A549 (cell line): ENCODE results near the gene ARHGAP18. TPM values are rescaled to one million over a fixed set of nuclear protein-coding genes. Genes with fewer than 3 reads are reported as not detected.
A peak's percentile ranks its signal among the peaks of the same experiment; 100 is the strongest.

Experiments used
- ATAC-seq, 2 experiments: fragments of 200-7000 bp in 1 of 2; fragments of >200 bp in 1 of 2; cut with Nextera tagmentation in 1 of 2; cut with Tn5 transposase in 1 of 2; 3 replicates each; pipeline versions ENCODE4 v1.8.0 to v1.9.1; 2018 to 2020; ENCODE audit warnings: mild to moderate bottlenecking in 1 of 2, moderate library complexity in 1 of 2
- CTCF ChIA-PET: fragments of 300-600 bp; sonication (Branson Sonifier 250); formaldehyde crosslinking; extraction: SDS; loops from one replicate; lab custom pipeline; 2021; ENCODE audit warnings: antibody characterized with exemption, inconsistent platforms; lab: Yijun Ruan, JAX
- POLR2A ChIA-PET: fragments of 350-600 bp; formaldehyde crosslinking; extraction: SDS; loops from one replicate; lab custom pipeline; 2021; ENCODE audit warnings: antibody characterized with exemption, inconsistent platforms; lab: Yijun Ruan, JAX
- DNase-seq, 2 experiments: peaks; one replicate each; pipeline versions ENCODE4 v3.0.0 to v3.0.0-alpha.2; 2011 to 2016; ENCODE audit warnings: low read depth in 1 of 2, low spot score in 1 of 2
- FAIRE-seq: peaks from 2 replicates; lab custom pipeline; 2011; peaks lifted over from hg19 to GRCh38; lab: Jason Lieb, UNC
- H3K27ac ChIP-seq, 2 experiments: fragments of >200 bp; sonication (Bioruptor Twin); formaldehyde crosslinking; 3 replicates each; pipeline ENCODE4 v1.5.1; 2016 to 2017
- H3K4me1 ChIP-seq: fragments of >200 bp; sonication (Bioruptor Twin); formaldehyde crosslinking; 3 replicates; pipeline ENCODE4 v1.6.1; 2016
- H3K4me2 ChIP-seq: fragments of >200 bp; sonication (Bioruptor Twin); formaldehyde crosslinking; 3 replicates; pipeline ENCODE4 v1.6.1; 2016
- H3K4me3 ChIP-seq: fragments of >200 bp; sonication (Bioruptor Twin); formaldehyde crosslinking; 3 replicates; pipeline ENCODE4 v1.5.1; 2016
- H3K9me3 ChIP-seq: fragments of >200 bp; sonication (Bioruptor Twin); formaldehyde crosslinking; 3 replicates; pipeline ENCODE4 v1.6.1; 2016
- ATOH8 ChIP-seq: fragments of 250-450 bp; sonication (Bioruptor Pico); IDR thresholded peaks from 2 replicates; pipeline ENCODE4 v1.5.0; 2020; ENCODE audit warnings: low read depth, mild to moderate bottlenecking, moderate library complexity
- CHD2 ChIP-seq: fragments of 150-350 bp; IDR thresholded peaks from 2 replicates; pipeline ENCODE4 v1.6.1; 2014; ENCODE audit warnings: low read length; ENCODE audit not compliant: partially characterized antibody
- EHMT2 ChIP-seq: fragments of 200-600 bp; sonication (generic); IDR thresholded peaks from 2 replicates; pipeline ENCODE4 v1.6.1; 2016; ENCODE audit warnings: antibody characterized with exemption, low read depth, mild to moderate bottlenecking, moderate library complexity
- FOSB ChIP-seq: fragments of 250-450 bp; sonication (Bioruptor Pico); IDR thresholded peaks from 2 replicates; pipeline ENCODE4 v1.5.0; 2020; ENCODE audit warnings: mild to moderate bottlenecking, moderate library complexity
- FOXS1 ChIP-seq: fragments of 250-450 bp; sonication (Bioruptor Pico); IDR thresholded peaks from 2 replicates; pipeline ENCODE4 v1.5.0; 2020; ENCODE audit warnings: mild to moderate bottlenecking, moderate library complexity
- HDAC2 ChIP-seq: fragments of 200-600 bp; sonication (generic); IDR thresholded peaks from 2 replicates; pipeline ENCODE4 v1.6.1; 2016
- HEYL ChIP-seq: fragments of 250-450 bp; sonication (Bioruptor Pico); IDR thresholded peaks from 2 replicates; pipeline ENCODE4 v1.8.0; 2021; ENCODE audit warnings: mild to moderate bottlenecking, moderate library complexity
- HMGXB4 ChIP-seq: fragments of 250-450 bp; sonication (Bioruptor Pico); IDR thresholded peaks from 2 replicates; pipeline ENCODE4 v1.5.0; 2021; ENCODE audit warnings: mild to moderate bottlenecking, moderate library complexity, borderline replicate concordance
- KDM5A ChIP-seq: fragments of 200-600 bp; sonication (generic); IDR thresholded peaks from 2 replicates; pipeline ENCODE4 v1.6.1; 2016; ENCODE audit warnings: antibody characterized with exemption, mild to moderate bottlenecking
- MAFK ChIP-seq: fragments of 450-650 bp; IDR thresholded peaks from 2 replicates; pipeline ENCODE4 v1.6.1; 2014; ENCODE audit not compliant: partially characterized antibody
- MAX ChIP-seq: IDR thresholded peaks from 2 replicates; pipeline ENCODE4 v1.6.1; 2012
- MAZ ChIP-seq: fragments of 150-350 bp; IDR thresholded peaks from 2 replicates; pipeline ENCODE4 v1.6.1; 2014; ENCODE audit warnings: antibody characterized with exemption, low read depth, low read length, borderline replicate concordance
- POLR2A ChIP-seq: IDR thresholded peaks from 2 replicates; pipeline ENCODE4 v1.6.1; 2012; ENCODE audit warnings: mild to moderate bottlenecking, low read length
- RARB ChIP-seq: fragments of 250-450 bp; sonication (Bioruptor Pico); IDR thresholded peaks from 2 replicates; pipeline ENCODE4 v1.8.0; 2021; ENCODE audit warnings: mild to moderate bottlenecking, moderate library complexity
- RNF2 ChIP-seq: fragments of 200-600 bp; sonication (generic); IDR thresholded peaks from 2 replicates; pipeline ENCODE4 v1.6.1; 2016; ENCODE audit warnings: low read depth, mild to moderate bottlenecking, antibody characterized with exemption, moderate library complexity, borderline replicate concordance
- SREBF2 ChIP-seq: fragments of 450-650 bp; IDR thresholded peaks from 2 replicates; pipeline ENCODE4 v1.6.1; 2014; ENCODE audit warnings: mild to moderate bottlenecking, moderate library complexity
- ZC3H11A ChIP-seq: fragments of 450-650 bp; IDR thresholded peaks from 2 replicates; pipeline ENCODE4 v1.6.1; 2014; ENCODE audit warnings: antibody characterized with exemption, mild to moderate bottlenecking
- ZFP36 ChIP-seq: fragments of 450-650 bp; IDR thresholded peaks from 2 replicates; pipeline ENCODE4 v1.6.1; 2014; ENCODE audit warnings: borderline replicate concordance; ENCODE audit not compliant: partially characterized antibody
- ZNF302 ChIP-seq: fragments of 250-450 bp; sonication (Bioruptor Pico); IDR thresholded peaks from 2 replicates; pipeline ENCODE4 v1.9.0; 2021; ENCODE audit warnings: inconsistent platforms, mild to moderate bottlenecking, moderate library complexity
- WGBS: methylation state at CpG from one replicate; pipeline ENCODE4 v1.1.6; 2017; ENCODE audit errors: missing lambda C conversion rate; 5-methylcytosine and 5-hydroxymethylcytosine counted together
- polyA plus RNA-seq, 4 experiments: library from polyadenylated mRNA; depleted of rRNA in 3 of 4; stranded (reverse); fragments of >200 nt; fragmentation: RNase III in 1 of 4; extraction: RNeasy Plus Mini Kit Qiagen cat#74134 plus additional on column Dnase treatment in 1 of 4; gene quantifications; 2 replicates in 3 of 4; 3 replicates in 1 of 4; pipeline ENCODE4 v1.2.3, GENCODE V29; 2011 to 2017
- TF ChIP-seq, protein P1 (sequence below): fragments of 150-350 bp; IDR thresholded peaks from 2 replicates; pipeline ENCODE4 v1.6.1; 2014; ENCODE audit warnings: low read depth, mild to moderate bottlenecking, low read length
- TF ChIP-seq, protein P2 (sequence below): IDR thresholded peaks from 2 replicates; pipeline ENCODE4 v1.6.1; 2012; ENCODE audit warnings: low read depth, borderline replicate concordance
- TF ChIP-seq, protein P3 (sequence below): fragments of >200 bp; sonication (Bioruptor Twin); formaldehyde crosslinking; IDR thresholded peaks from 3 replicates; pipeline ENCODE4 v1.5.1; 2016

The ARHGAP18 gene
- polyA plus RNA-seq, 2 of the 4 experiments (the other 2 are of a cell fraction) = 11.2 to 16.7 TPM

GRCh38 chr6:129631070-129631469 is 78.9 kb downstream of the ARHGAP18 start:
- no peaks in the 10 kb centered on the region for H3K9me3 ChIP-seq
- 71% methylated on average over 3 of the region's 3 CpGs for WGBS
- POLR2A ChIA-PET = no interaction called here
- no peak for TF ChIP-seq ZFP36
- no peak for TF ChIP-seq EHMT2
- no peak for TF ChIP-seq KDM5A
- TF ChIP-seq HMGXB4 (CRISPR knock-in tag) = no peak
- TF ChIP-seq, protein P1, sequence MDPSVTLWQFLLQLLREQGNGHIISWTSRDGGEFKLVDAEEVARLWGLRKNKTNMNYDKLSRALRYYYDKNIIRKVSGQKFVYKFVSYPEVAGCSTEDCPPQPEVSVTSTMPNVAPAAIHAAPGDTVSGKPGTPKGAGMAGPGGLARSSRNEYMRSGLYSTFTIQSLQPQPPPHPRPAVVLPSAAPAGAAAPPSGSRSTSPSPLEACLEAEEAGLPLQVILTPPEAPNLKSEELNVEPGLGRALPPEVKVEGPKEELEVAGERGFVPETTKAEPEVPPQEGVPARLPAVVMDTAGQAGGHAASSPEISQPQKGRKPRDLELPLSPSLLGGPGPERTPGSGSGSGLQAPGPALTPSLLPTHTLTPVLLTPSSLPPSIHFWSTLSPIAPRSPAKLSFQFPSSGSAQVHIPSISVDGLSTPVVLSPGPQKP = no peak
- no peak for TF ChIP-seq RARB (CRISPR knock-in tag)
- TF ChIP-seq, all 56 proteins: peak for 0
- DNase-seq = no peak
- ATAC-seq = no peak
- no peak for FAIRE-seq
- H3K4me2 ChIP-seq = no peak overlapping the region
- H3K27ac ChIP-seq = no peak overlapping the region
- CTCF ChIA-PET = no interaction called here
- H3K4me3 ChIP-seq = no peak overlapping the region
- peaks cover 10% of the 10 kb centered on the region; the same call in 1 of the 3 replicates for H3K4me1 ChIP-seq

GRCh38 chr6:129630596-129630995 is 79.4 kb downstream of the ARHGAP18 start:
- Histone ChIP-seq H3K27ac (0 out of 6 replicates have a peak overlapping the region, but pooled peaks of 1 of the 2 experiments have one; percentile 49), H3K4me2 (no peak overlapping the region), H3K4me1 (peaks cover 10% of the 10 kb centered on the region; the same call in 1 of the 3 replicates), H3K9me3 (no peaks in the 10 kb centered on the region), H3K4me3 (no peak overlapping the region)
- no peak for DNase-seq
- 16% methylated on average over 1 of the region's 1 CpG for WGBS
- ChIA-PET CTCF (no interaction called here), POLR2A (no interaction called here)
- no peak for TF ChIP-seq HEYL
- no peak for TF ChIP-seq MAZ
- no peak for TF ChIP-seq HDAC2
- TF ChIP-seq, protein P2, sequence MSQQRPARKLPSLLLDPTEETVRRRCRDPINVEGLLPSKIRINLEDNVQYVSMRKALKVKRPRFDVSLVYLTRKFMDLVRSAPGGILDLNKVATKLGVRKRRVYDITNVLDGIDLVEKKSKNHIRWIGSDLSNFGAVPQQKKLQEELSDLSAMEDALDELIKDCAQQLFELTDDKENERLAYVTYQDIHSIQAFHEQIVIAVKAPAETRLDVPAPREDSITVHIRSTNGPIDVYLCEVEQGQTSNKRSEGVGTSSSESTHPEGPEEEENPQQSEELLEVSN = no peak
- no peak for TF ChIP-seq POLR2A
- TF ChIP-seq ZNF302 (CRISPR knock-in tag) = no peak
- no peak for TF ChIP-seq ATOH8 (CRISPR knock-in tag)
- TF ChIP-seq, protein P3, sequence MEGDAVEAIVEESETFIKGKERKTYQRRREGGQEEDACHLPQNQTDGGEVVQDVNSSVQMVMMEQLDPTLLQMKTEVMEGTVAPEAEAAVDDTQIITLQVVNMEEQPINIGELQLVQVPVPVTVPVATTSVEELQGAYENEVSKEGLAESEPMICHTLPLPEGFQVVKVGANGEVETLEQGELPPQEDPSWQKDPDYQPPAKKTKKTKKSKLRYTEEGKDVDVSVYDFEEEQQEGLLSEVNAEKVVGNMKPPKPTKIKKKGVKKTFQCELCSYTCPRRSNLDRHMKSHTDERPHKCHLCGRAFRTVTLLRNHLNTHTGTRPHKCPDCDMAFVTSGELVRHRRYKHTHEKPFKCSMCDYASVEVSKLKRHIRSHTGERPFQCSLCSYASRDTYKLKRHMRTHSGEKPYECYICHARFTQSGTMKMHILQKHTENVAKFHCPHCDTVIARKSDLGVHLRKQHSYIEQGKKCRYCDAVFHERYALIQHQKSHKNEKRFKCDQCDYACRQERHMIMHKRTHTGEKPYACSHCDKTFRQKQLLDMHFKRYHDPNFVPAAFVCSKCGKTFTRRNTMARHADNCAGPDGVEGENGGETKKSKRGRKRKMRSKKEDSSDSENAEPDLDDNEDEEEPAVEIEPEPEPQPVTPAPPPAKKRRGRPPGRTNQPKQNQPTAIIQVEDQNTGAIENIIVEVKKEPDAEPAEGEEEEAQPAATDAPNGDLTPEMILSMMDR = no peak
- no peak for TF ChIP-seq RNF2
- TF ChIP-seq MAFK = no peak
- no peak for TF ChIP-seq SREBF2
- TF ChIP-seq FOSB (CRISPR knock-in tag) = no peak
- no peak for TF ChIP-seq FOXS1
- TF ChIP-seq CHD2 = no peak
- no peak for TF ChIP-seq MAX
- no peak for TF ChIP-seq ZC3H11A
- ATAC-seq = no peak
- no peak for FAIRE-seq
